H1 (cell line): ENCODE measurements around the gene DLX4. TPM values are rescaled to one million over a fixed set of nuclear protein-coding genes. Genes with fewer than 3 reads are reported as not detected.
A peak's percentile ranks its signal among the peaks of the same experiment; 100 is the strongest.

Experiments
- CHD7 ChIP-seq: fragments of 300-600 bp; sonication (generic); IDR thresholded peaks from 2 replicates; pipeline ENCODE4 v1.7.1; 2012; ENCODE audit warnings: low read length, moderate library complexity, mild to moderate bottlenecking, inconsistent platforms; ENCODE audit not compliant: insufficient replicate concordance
- MAFK ChIP-seq: IDR thresholded peaks from 2 replicates; pipeline ENCODE4 v1.6.1; 2012; ENCODE audit warnings: low read depth, mild to moderate bottlenecking, improper control_type of control experiment, low read length
- SRF ChIP-seq: IDR thresholded peaks from 2 replicates; pipeline ENCODE4 v1.6.1; 2011; ENCODE audit warnings: mild to moderate bottlenecking, low read depth, low read length, moderate library complexity
- SUZ12 ChIP-seq: fragments of 200-600 bp; sonication (generic); IDR thresholded peaks from 2 replicates; pipeline ENCODE4 v1.6.1; 2012; ENCODE audit warnings: mild to moderate bottlenecking, inconsistent platforms, low read length, moderate library complexity, mixed read lengths
- polyA plus RNA-seq, 7 experiments: library from polyadenylated mRNA; depleted of rRNA in 3 of 7; stranded (reverse) in 5 of 7; unstranded in 2 of 7; fragments of >200 nt in 5 of 7; fragments of 200-250 nt in 2 of 7; gene quantifications; 1 replicate in 5 of 7; 2 replicates in 1 of 7; 4 replicates in 1 of 7; pipeline versions ENCODE4 v1.2.1 to v1.2.3, GENCODE V29; 2011 to 2013; ENCODE audit warnings: missing spikeins in 2 of 7, mixed read lengths in 2 of 7
- total RNA-seq: library from RNA; stranded (reverse); fragmentation: NEBNext Ultra II Directional; extraction: Animal tissue kit (Norgen Biotek cat#: 25700); gene quantifications from 2 replicates; pipeline ENCODE4 v1.2.1, GENCODE V29; 2021

DLX4 gene
- total and polyA plus RNA-seq, 2 of the 8 experiments (the other 6 are each of a cell fraction or from before 2014, with no cell fraction given) = 0.67 to 0.80 TPM

- no peak for TF ChIP-seq CHD7
- TF ChIP-seq SRF = no peak
- TF ChIP-seq SUZ12 = peak; percentile 45
- no peak for TF ChIP-seq MAFK
These were observed 1.2 kb upstream of the DLX4 start (continued) for GRCh38 chr17:49967621-49968404.
